Psoas muscle (tissue), 8 donors: Measurements from ENCODE around the gene GNAQ. TPM values are rescaled to one million over a fixed set of nuclear protein-coding genes. Genes with fewer than 3 reads are reported as not detected.

Source experiments
- ATAC-seq, 4 donors: fragments of 200-7000 bp; cut with Tn5 transposase; one replicate each; pipeline ENCODE4 v1.9.1; 2020; ENCODE audit warnings: moderate library complexity in 3 of 4, mild to moderate bottlenecking in 2 of 4
- DNase-seq, 2 donors: peaks; one replicate each; pipeline ENCODE4 v3.0.0-alpha.2; 2020
- H3K27ac ChIP-seq: fragments of 200-600 bp; one replicate; pipeline ENCODE4 v1.8.0; 2022
- H3K27me3 ChIP-seq, 3 donors: fragments of 200-600 bp in 1 of 3; one replicate each; pipeline versions ENCODE4 v1.6.1 to v1.8.0; 2013 to 2022; ENCODE audit warnings: low read length in 2 of 3, mild to moderate bottlenecking in 2 of 3, moderate library complexity in 1 of 3; ENCODE audit not compliant: insufficient read depth in 3 of 3
- H3K36me3 ChIP-seq, 2 donors: fragments of 200-600 bp in 1 of 2; one replicate each; pipeline versions ENCODE4 v1.6.1 to v1.8.0; 2013 to 2022; ENCODE audit warnings: low read depth in 1 of 2, mild to moderate bottlenecking in 1 of 2, moderate library complexity in 1 of 2; ENCODE audit not compliant: insufficient read depth in 1 of 2
- H3K4me1 ChIP-seq: fragments of 200-600 bp; one replicate; pipeline ENCODE4 v1.8.0; 2022
- H3K4me3 ChIP-seq: fragments of 200-600 bp; one replicate; pipeline ENCODE4 v1.8.0; 2022; ENCODE audit warnings: mild to moderate bottlenecking
- H3K9me3 ChIP-seq: fragments of 200-600 bp; one replicate; pipeline ENCODE4 v1.8.0; 2022
- WGBS, 3 donors: extraction: QIAGEN DNeasy Blood & Tissue Kit; methylation state at CpG; one replicate each; pipeline versions ENCODE4 v1.1.6 to v1.1.7; 2013; 5-methylcytosine and 5-hydroxymethylcytosine counted together
- intact Hi-C, 2 donors: fragments of 100-400 bp; cut with DNase I; formaldehyde crosslinking; loops; one replicate each; pipeline versions ENCODE4 v1.11.0 to v1.14.2; 2022
- polyA plus RNA-seq, 3 donors: library from polyadenylated mRNA; stranded (reverse); fragments of 200-250 nt; gene quantifications; one replicate each; pipeline ENCODE4 v1.2.3, GENCODE V29; 2013
- total RNA-seq, 4 donors: library from RNA; stranded (reverse); fragmentation: NEBNext Ultra II Directional in 2 of 4; extraction: Animal tissue kit (Norgen Biotek cat#: 25700) in 2 of 4; gene quantifications; one replicate each; pipeline versions ENCODE4 v1.2.1 to v1.2.4, GENCODE V29; 2021 to 2023
- TF ChIP-seq, protein P1 (sequence below): fragments of 200-600 bp; IDR thresholded peaks from one replicate; pipeline ENCODE4 v1.8.0; 2022; ENCODE audit warnings: antibody characterized with exemption
- donor health status: healthy with polysubstance abuse.
- donor health status: DM: no; HTN: no; CAD: no; lungs with moderate emphysema.
- donor health status: Bipolar disorder and iron deficiency.
- donor health status: healthy.
- donor health status: DM: yes; HTN: yes; CAD: no.
- donor health status: DM: no; HTN: no; CAD: no.
- donor health status: DM: no; HTN: no; CAD: no.
- donor health status: DM: yes; HTN: yes; CAD: no.

GNAQ gene
- total and polyA plus RNA-seq, 7 donors = 8.3 to 26.6 (median 23.8) TPM

- intact Hi-C loops = no loop called here
- DNase-seq = no peak
- Histone ChIP-seq H3K9me3 (no peaks in the 10 kb centered on the region), H3K4me1 (no peaks in the 10 kb centered on the region), H3K4me3 (no peak overlapping the region), H3K36me3 (no peaks in the 10 kb centered on the region), H3K27me3 (no peaks in the 10 kb centered on the region), H3K27ac (no peak overlapping the region)
- WGBS, 3 donors = 56 to 61% (median 57%) methylated on average over 1 of the region's 1 CpG
- no peak for ATAC-seq
- TF ChIP-seq, protein P1, sequence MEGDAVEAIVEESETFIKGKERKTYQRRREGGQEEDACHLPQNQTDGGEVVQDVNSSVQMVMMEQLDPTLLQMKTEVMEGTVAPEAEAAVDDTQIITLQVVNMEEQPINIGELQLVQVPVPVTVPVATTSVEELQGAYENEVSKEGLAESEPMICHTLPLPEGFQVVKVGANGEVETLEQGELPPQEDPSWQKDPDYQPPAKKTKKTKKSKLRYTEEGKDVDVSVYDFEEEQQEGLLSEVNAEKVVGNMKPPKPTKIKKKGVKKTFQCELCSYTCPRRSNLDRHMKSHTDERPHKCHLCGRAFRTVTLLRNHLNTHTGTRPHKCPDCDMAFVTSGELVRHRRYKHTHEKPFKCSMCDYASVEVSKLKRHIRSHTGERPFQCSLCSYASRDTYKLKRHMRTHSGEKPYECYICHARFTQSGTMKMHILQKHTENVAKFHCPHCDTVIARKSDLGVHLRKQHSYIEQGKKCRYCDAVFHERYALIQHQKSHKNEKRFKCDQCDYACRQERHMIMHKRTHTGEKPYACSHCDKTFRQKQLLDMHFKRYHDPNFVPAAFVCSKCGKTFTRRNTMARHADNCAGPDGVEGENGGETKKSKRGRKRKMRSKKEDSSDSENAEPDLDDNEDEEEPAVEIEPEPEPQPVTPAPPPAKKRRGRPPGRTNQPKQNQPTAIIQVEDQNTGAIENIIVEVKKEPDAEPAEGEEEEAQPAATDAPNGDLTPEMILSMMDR = no peak
Observed at GRCh38 chr9:77892171-77892570, 139.4 kb downstream of the GNAQ start.

- intact Hi-C loops = no loop called here
- H3K36me3 ChIP-seq = no peaks in the 10 kb centered on the region
- no peaks in the 10 kb centered on the region for H3K4me1 ChIP-seq
- TF ChIP-seq, protein P1 = no peak
- ATAC-seq (no peak), DNase-seq (no peak)
- 75 to 84% (median 82%) methylated on average over 8 of the region's 8 CpGs for WGBS, 3 donors
- H3K9me3 ChIP-seq = no peaks in the 10 kb centered on the region
- no peaks in the 10 kb centered on the region for H3K27me3 ChIP-seq
- no peak overlapping the region for H3K4me3 ChIP-seq
- H3K27ac ChIP-seq = no peak overlapping the region
Observed at GRCh38 chr9:77891128-77891800, 140.3 kb downstream of the GNAQ start.

DNA sequence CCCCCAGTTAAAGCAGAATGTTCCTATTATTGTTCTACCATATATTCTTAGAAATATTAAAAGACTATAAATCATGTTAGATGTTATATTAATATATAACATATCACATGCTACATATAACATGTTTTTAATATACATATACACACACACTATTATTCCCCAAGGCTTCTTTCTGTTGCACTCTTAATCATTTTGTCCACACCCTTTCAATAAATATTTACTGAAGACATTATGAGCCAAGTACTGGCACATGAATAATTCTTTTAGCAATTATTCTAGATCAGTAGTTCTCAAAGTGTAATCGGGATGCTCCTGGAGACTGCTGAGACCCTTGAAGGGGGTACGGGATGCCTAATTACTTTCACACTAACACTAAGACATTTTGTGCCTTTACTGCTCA lies 143.9 kb downstream of the GNAQ start:
- H3K4me1 ChIP-seq = peaks cover 14% of the 10 kb centered on the region
- H3K4me3 ChIP-seq = no peak overlapping the region
- DNase-seq (no peak), ATAC-seq (no peak)
- TF ChIP-seq, protein P1 = no peak
- H3K9me3 ChIP-seq = no peaks in the 10 kb centered on the region
- WGBS, 3 donors = 87 to 92% (median 89%) methylated on average over 2 of the region's 2 CpGs
- intact Hi-C loops = no loop called here
- H3K27ac ChIP-seq = no peak overlapping the region
- no peaks in the 10 kb centered on the region for H3K27me3 ChIP-seq
- no peaks in the 10 kb centered on the region for H3K36me3 ChIP-seq

DNA sequence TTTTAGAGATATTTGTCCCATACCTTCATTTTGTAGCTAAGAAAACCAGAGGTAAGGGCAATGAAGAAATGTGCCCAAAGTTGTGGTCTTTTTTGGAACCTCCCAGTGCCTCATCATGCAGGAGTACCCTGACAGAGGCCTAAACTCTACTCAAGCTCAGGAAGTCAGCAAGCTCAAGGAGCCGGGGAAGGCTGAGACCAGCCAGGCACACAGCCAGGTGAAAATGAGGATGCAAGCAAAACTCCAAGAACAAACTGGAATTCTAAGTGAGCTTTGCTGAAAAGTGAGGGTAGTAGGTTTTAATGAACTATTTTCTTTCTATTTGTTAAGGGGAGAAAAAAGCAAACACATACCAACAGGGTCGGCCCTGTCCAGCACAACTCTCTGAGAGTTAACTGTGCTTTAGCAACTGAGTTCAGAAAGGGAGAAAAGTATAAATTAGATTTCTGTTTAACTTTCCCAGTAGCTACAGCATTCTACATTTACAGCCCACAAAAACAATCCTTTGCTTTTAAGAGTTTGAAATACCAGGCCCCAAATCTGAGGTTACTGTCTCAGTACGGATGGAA lies 146.4 kb downstream of the GNAQ start:
- Histone ChIP-seq H3K4me1 (peaks cover 14% of the 10 kb centered on the region), H3K9me3 (no peaks in the 10 kb centered on the region), H3K27me3 (no peaks in the 10 kb centered on the region), H3K36me3 (no peaks in the 10 kb centered on the region), H3K4me3 (no peak overlapping the region), H3K27ac (no peak overlapping the region)
- ATAC-seq (no peak), DNase-seq (no peak)
- WGBS, 3 donors = 68 to 78% (median 75%) methylated on average over 3 of the region's 3 CpGs
- TF ChIP-seq, protein P1 = no peak
- intact Hi-C loops = no loop called here
